Measurements from ENCODE around the gene SPOPL.
"Not testable (repeated sequence)": the region's sequence is repeated elsewhere in the genome, so short reads cannot be mapped to it uniquely, and the experiment has no call there.

The SPOPL gene

DNA sequence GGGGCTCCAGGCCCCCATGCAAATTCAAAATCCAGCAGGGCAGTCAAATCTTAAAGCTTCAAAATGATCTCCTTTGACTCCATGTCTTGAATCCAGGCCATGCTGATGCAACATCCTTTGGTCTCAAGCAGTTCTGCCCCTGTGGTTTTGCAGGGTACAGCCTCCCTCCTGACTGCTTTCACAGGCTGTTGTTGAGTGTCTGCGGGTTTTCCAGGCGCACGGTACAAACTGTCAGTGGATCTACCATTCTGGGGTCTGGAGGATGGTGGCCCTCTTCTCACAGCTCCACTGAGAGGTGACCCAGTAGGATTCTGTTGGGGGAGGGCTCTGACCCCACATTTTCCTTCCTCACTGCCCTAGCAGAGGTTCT, 22.1 kb downstream of the SPOPL start:
- DNase-seq (ENCODE audit: low read depth), result not testable (repeated sequence)

GRCh38 chr2:138524353-138524752, 22.8 kb downstream of the SPOPL start:
- not testable (repeated sequence) for DNase-seq (ENCODE audit: low read depth)

DNA sequence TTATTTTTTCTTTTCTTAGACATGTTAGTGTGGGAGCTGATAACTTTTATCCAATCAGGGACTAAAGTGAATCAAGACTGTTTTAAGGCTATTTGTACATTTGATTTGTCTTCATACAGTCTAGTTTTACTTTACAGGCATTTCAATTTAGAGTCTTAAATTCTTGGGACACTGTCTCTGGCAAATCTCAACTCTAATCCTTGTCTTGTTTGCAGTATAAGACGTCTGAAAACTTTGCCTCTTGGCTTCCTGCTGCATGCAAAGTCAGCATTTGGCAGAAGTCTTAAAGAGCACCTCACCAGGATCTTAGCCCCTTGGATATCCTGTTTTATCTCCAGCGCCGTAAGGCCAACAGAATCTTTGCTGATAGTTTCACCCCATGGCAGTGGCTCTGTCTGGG, 30.3 kb downstream of the SPOPL start:
- no peak for DNase-seq (ENCODE audit: low read depth)

- no peak for DNase-seq (ENCODE audit: low read depth)
These were observed 33.2 kb downstream of the SPOPL start for GRCh38 chr2:138534791-138535190.

- peak; percentile 27 for DNase-seq (ENCODE audit: low read depth)
These were observed 34.7 kb downstream of the SPOPL start for GRCh38 chr2:138536302-138536701.

- no peak for DNase-seq (ENCODE audit: low read depth)
These were observed 35.2 kb downstream of the SPOPL start for GRCh38 chr2:138536740-138537139.

- no peak for DNase-seq (ENCODE audit: low read depth)
These were observed 35.8 kb downstream of the SPOPL start for GRCh38 chr2:138537170-138537915.

DNA sequence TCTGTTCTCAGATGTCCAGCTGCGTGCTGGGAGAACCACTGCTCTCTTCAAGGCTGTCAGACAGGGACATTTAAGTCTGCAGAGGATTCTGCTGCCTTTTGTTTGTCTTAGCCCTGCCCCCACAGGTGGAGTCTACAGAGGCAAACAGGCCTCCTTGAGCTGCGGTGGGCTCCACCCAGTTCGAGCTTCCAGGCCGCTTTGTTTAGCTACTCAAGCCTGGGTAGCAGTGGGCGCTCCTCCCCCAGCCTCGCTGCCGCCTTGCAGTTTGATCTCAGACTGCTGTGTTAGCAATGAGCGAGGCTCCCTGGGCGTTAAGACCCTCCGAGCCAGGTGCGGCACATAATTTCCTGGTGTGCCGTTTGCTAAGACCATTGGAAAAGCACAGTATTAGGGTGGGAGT, 42.6 kb downstream of the SPOPL start:
- not testable (repeated sequence) for DNase-seq (ENCODE audit: low read depth)

GRCh38 chr2:138548796-138549195, 47.2 kb downstream of the SPOPL start:
- DNase-seq (ENCODE audit: low read depth), result no peak

GRCh38 chr2:138550172-138550571, 48.6 kb downstream of the SPOPL start:
- DNase-seq (ENCODE audit: low read depth), result no peak

DNA sequence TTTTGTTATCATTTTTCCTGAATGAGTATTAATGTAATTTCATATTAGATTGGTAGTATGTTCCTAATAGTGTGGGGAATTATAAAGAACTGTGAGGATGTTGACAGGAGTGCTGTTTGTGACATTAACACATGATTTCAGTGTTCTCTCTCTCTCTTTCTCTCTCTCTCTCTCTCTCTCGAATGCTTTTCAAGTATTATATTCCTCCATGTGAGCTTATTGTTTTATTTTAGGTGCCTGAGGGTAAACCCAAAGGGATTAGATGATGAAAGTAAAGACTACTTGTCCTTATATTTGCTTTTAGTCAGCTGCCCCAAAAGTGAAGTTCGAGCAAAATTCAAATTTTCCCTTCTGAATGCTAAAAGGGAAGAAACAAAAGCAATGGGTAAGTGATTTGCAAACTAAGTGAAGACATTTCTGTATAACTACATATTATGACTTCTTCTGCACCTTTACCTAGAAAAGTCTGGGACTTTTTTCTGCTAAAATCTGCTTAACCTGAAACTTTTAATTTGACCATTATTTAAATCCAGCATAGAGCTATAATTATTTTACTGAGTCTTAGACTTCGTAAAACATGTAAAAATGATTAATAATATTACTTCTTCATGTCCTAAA, 49.2 kb downstream of the SPOPL start:
- DNase-seq (ENCODE audit: low read depth), result no peak

GRCh38 chr2:138554123-138554522, 52.6 kb downstream of the SPOPL start:
- DNase-seq (ENCODE audit: low read depth), result no peak

DNA sequence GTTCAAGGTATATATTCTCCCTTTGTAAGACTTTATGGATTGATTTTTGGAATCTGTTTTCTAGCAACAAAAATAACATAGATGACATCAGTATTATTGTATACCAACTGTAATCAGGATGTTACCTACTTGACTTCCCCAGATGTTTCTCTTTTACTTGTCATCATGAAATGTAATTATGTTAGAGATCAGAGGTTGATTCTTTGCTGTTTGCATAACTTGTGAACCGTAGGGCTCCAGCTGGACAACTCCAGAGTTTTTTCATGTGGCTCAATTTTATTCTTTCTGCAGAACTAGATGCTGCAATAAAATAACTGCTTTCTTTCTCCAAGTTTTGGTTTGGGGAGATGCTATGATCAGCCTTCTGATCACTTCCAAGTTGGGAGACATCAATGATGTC, 58.1 kb downstream of the SPOPL start:
- no peak for DNase-seq (ENCODE audit: low read depth)

- DNase-seq (ENCODE audit: low read depth), result no peak
These were observed 63.1 kb downstream of the SPOPL start for GRCh38 chr2:138564586-138565229.

DNA sequence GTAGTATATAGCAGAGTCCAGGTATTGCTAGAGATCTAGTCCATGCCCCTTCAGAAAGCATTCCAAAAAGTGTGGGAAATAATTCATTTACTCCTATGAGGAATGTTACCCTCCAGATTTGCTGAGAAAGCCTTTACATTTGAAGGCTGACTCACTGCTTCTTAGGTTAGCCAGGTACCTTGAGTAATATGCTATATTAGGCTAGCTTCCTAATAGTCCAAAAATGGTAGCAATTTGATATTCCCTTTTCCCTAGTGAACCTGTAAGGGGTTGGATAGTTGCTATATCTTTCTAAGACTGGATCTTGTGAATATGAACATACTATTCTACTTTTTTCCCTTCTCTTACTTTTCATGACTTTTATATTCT, 63.6 kb downstream of the SPOPL start:
- DNase-seq (ENCODE audit: low read depth), result no peak

DNA sequence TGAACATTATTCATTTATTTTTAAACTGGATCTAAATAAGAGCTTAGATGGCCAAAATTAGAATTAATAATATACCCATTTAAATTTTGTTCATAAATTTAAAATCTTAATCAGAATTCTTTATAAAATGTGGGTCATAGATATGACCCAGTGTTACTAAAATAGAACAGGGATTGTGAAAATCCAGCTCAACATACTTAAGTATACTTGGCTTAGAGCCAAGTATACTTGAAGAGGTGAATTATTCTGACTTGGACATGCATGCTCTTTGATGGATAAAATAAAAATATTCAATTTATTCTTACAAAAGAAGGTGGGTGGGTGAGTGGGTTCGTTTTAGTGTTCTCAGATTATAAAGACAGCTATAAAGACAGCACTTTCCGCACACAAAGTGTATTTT, 70.7 kb downstream of the SPOPL start:
- no peak for DNase-seq (ENCODE audit: low read depth)

GRCh38 chr2:138577066-138577465, 75.5 kb downstream of the SPOPL start:
- no peak for DNase-seq (ENCODE audit: low read depth)

DNA sequence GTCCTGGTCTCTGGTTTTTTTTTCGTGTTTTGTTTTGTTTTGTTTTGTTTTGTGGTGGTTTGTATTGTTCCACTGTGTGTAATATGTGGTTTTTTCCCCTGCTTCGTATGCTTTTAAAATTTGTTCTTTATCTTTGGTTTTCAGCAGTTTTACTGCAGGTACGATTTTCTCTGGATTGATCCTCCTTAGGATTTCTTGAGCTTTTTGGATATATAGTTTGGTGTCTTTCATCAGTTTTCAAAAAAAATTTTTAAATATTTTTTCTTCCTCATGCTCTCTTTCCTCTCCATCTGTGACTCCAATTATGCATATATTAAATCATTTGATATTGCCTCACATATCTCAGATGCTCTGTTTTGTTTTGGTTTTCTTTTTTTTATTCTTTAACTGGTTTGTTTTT, 78.0 kb downstream of the SPOPL start:
- DNase-seq (ENCODE audit: low read depth), result no peak

GRCh38 chr2:138581909-138582308, 80.3 kb downstream of the SPOPL start:
- DNase-seq (ENCODE audit: low read depth), result no peak

DNA sequence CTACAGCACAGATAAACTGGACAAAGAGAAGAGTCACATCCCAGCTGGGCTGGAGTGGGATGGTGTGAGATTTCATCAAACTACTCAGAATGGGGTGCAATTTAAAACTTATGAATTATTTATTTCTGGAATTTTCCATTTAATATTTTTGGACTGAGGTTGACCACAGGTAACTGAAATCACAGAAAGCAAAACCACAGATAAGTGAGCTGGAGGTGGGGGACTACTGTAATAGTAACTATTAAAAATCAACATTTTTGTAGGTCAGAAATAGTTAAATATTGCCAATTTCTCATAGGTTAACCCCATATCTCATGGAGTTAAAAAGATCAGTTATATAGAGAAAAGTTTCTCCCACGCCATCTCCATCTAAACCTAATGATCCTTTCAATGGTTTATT, 88.1 kb downstream of the SPOPL start:
- no peak for DNase-seq (ENCODE audit: low read depth)

DNA sequence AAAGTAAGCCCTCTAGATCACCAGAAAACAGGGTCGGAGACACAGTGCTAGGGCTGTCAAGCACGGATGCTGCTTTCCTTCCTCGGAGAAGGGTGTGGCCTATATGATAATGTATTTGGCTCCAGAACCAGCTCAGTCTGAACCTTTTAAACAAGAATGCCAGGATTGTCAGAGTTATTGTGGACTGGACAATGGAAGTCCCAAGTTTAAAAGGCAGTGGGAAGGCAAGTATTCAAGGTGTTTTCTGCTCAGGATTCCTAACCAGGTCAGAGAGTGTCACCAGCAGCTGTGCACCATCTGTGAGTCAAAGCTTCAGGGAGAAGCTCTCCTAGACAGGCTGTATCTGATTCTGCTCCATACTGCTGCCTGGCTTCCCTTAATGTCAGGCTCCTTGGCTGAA, 94.8 kb downstream of the SPOPL start:
- no peak for DNase-seq (ENCODE audit: low read depth)

GRCh38 chr2:138600732-138601457, 99.3 kb downstream of the SPOPL start:
- peak; percentile 4 for DNase-seq (ENCODE audit: low read depth)
